ENCODE measurements around the gene TIMM23. TPM values are rescaled to one million over a fixed set of nuclear protein-coding genes. Genes with fewer than 3 reads are reported as not detected.

TIMM23 gene
- total RNA-seq, 1 donor from 2014 or later = 98.7 TPM

DNA sequence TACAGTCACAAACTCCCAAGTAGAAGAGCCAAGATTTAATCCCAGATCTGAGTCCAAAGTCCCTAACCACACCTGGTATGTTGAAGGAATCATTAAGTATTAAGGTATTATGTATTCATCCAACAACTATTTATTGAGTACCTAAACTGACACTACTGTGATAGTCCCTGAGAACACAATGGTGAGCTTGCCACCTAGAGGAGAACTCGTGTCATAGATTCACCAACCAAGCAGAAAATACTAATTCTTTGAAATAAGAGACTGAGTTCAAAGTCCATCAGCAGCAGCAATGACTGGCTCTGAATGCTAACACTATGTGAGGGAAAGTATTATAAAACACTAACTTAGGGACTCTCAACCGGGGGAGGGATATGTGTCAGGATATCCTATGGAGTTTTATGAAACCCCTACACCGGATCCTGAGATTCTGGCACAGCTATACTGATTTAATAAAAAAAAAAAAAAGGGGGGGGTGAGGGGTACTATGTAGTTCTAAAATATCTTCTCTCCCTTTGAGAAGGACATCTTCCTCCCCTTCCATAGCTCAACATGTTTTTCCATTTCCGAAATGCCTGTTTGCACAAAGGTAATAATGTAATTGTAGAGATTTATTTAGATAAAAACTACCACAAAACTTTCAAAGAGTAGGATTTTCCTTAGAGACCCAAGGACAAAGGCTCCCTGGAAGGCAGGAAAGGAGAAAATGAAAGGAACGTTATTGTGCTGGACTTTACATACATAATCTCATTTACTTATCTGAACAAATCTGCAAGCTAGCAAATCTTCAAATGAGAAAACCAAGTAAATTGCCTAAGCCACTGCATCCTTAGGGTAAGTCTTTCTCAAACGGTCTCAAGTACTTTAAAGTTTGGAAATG lies 56.5 kb downstream of the TIMM23 start:
- TF ChIP-seq, protein P1, sequence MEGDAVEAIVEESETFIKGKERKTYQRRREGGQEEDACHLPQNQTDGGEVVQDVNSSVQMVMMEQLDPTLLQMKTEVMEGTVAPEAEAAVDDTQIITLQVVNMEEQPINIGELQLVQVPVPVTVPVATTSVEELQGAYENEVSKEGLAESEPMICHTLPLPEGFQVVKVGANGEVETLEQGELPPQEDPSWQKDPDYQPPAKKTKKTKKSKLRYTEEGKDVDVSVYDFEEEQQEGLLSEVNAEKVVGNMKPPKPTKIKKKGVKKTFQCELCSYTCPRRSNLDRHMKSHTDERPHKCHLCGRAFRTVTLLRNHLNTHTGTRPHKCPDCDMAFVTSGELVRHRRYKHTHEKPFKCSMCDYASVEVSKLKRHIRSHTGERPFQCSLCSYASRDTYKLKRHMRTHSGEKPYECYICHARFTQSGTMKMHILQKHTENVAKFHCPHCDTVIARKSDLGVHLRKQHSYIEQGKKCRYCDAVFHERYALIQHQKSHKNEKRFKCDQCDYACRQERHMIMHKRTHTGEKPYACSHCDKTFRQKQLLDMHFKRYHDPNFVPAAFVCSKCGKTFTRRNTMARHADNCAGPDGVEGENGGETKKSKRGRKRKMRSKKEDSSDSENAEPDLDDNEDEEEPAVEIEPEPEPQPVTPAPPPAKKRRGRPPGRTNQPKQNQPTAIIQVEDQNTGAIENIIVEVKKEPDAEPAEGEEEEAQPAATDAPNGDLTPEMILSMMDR (conservative IDR thresholded peaks at IDR 0.05; ENCODE audit: low read depth, low read length) = peak; percentile 72
- peak; percentile 77 for DNase-seq (ENCODE audit: low read depth)
- H3K4me3 ChIP-seq (ENCODE audit: low read depth, low read length) = peak overlapping the region; percentile 77

DNA sequence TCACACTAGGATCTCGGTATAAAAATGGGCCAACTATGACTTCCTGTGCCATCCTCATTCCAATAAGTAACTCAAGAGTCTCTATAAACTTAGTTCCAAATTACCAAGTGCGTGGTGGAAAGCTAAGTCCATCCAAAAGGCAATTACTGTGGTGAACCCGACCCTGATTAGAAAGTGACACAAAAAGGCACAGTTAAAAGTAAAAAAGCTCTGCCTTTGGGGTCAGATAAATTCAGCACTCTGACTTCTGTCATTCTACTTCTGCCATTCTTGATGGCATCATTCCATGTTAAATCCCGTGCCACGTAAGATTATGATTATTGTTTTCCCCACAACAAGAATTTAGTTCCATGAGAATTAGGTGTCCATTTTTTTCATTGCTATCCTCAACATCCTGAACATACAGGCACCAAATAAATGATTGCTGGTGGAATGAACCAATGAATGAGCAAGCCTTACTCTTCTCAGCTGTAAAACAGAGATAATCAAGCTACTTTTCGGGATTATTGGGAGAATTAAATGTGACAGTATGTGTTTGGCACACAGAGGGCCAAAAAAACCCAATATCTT lies 57.3 kb downstream of the TIMM23 start:
- no peak for DNase-seq (ENCODE audit: low read depth)
- TF ChIP-seq, protein P1 (conservative IDR thresholded peaks at IDR 0.05; ENCODE audit: low read depth, low read length) = no peak
- peak overlapping the region; percentile 77 for H3K4me3 ChIP-seq (ENCODE audit: low read depth, low read length)

DNA sequence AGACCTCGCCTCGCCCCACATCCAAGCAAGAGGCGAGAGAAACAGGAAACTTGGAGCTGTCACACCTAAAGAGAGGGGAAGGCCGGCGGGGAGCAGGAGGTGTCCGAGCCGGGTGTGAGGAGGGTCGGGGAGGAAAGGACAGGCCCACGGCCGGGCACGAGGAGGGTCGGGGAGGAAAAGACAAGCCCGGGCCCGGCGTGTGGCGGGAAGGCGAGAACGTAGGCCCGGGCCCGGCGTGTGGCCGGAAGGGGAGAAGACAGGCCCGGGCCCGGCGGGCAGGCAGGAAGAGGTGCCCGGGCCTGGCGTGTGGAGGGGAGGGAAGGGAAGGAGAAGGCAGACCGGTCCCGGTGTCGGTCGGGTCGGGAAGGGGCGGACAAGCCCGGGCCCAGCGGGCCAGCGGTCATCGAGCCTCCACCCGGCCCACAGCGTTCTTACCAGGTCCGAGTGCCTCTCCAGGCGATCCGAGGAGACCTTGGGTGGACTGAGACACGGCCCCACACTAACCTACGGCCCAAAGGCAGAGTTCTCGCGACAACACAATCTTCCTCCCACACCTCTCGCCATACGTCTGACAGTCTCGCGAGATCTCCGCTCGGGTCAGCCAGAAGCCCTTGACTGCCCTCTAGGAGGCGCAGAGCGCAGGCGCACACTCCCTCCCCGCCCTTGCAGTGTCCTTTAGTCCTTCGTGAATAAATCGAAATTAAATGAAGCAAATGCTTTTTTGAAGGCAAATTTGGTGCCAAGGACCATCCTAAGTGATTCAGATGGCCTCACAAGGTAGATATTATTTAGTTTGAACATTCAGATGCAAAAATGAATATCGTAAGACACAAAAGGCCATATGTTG lies 58.0 kb downstream of the TIMM23 start, which contains the start of gene NCOA4:
Gene NCOA4, minus strand, starts transcription at position 533 of the 847 bp plus-strand sequence. CDS start 13,943 bp downstream, outside the sequence.
- TF ChIP-seq, protein P1 (conservative IDR thresholded peaks at IDR 0.05; ENCODE audit: low read depth, low read length) = peak; percentile 68
- peak; percentile 85 for DNase-seq (ENCODE audit: low read depth)
- peak within 1 kb of the TSS; percentile 77 for H3K4me3 ChIP-seq (ENCODE audit: low read depth, low read length)

- no peak for DNase-seq (ENCODE audit: low read depth)
- no peak overlapping the region for H3K4me3 ChIP-seq (ENCODE audit: low read depth, low read length)
- TF ChIP-seq, protein P1 (conservative IDR thresholded peaks at IDR 0.05; ENCODE audit: low read depth, low read length) = no peak
These were observed 59.6 kb downstream of the TIMM23 start for GRCh38 chr10:46031648-46032532.

- H3K4me3 ChIP-seq (ENCODE audit: low read depth, low read length) = no peak overlapping the region
- peak; percentile 47 for DNase-seq (ENCODE audit: low read depth)
- TF ChIP-seq, protein P1 (conservative IDR thresholded peaks at IDR 0.05; ENCODE audit: low read depth, low read length) = no peak
These were observed 61.3 kb downstream of the TIMM23 start for GRCh38 chr10:46033602-46034011.

Data from epithelial cell of proximal tubule (primary cell).